SK-N-MC (cell line): ENCODE results near the gene PHTF1.

ENCODE experiments used
- EZH2 ChIP-seq: fragments of 200-600 bp; sonication (generic); IDR thresholded peaks from one replicate; pipeline ENCODE4 v1.6.1; 2017; ENCODE audit warnings: antibody characterized with exemption
- FOXP2 ChIP-seq: optimal IDR thresholded peaks from 2 replicates; pipeline ENCODE3; 2011; ENCODE audit warnings: mild to moderate bottlenecking, moderate library complexity; ENCODE audit not compliant: insufficient read depth; ENCODE audit errors: extremely low read length, control extremely low read depth
- POLR2AphosphoS5 ChIP-seq: IDR thresholded peaks from 2 replicates; pipeline ENCODE4 v1.6.1; 2012; ENCODE audit warnings: mild to moderate bottlenecking, low read depth, low read length, borderline replicate concordance

DNA sequence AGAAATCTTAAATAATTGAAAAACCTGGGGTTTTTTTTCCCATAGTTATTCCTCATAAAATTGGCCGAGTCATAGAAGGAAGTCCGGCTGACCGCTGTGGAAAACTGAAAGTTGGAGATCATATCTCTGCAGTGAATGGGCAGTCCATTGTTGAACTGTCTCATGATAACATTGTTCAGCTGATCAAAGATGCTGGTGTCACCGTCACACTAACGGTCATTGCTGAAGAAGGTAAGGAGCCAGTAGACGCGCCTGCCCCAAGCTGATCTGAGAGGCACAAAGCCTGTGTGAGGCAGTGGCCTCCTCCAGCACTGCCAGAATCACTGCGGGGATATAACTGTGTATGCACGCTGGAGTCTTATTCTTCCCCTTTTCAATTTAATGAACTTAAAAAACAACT, 100.3 kb downstream of the PHTF1 start:
- TF ChIP-seq POLR2AphosphoS5 (no peak), EZH2 (no peak), FOXP2 (no peak)
